HG03354 (cell line): ENCODE measurements around the gene CLCN6.
"Not testable (repeated sequence)": the region's sequence is repeated elsewhere in the genome, so short reads cannot be mapped to it uniquely, and the experiment has no call there.

Experiments used
- ATAC-seq: cut with Tn5 transposase; IDR thresholded peaks from one replicate; pipeline ENCODE4 v1.9.1; 2021; ENCODE audit warnings: mild to moderate bottlenecking; ENCODE audit not compliant: unreplicated experiment, poor library complexity, severe bottlenecking

Gene CLCN6

DNA sequence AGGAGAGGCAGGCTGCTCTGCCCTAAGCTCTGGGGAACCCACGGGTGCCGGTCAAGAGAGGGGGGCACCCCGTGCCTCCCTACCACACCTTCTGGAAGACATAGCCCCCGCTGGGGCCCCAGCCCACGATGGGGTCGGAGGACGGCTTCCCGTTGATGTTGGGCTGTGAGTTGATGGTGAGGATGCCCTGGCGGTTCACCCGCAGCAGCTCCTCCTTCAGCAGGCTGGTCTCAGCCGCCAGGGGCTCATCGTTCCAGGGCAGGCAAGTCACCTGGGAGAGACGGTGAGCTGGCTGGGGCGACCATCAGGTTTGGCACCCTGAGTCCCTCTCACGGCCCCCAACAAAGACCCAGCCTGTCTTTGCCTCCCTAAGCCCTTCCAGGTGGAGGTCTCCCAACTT is 12.2 kb upstream of the CLCN6 start:
- no peak for ATAC-seq

DNA sequence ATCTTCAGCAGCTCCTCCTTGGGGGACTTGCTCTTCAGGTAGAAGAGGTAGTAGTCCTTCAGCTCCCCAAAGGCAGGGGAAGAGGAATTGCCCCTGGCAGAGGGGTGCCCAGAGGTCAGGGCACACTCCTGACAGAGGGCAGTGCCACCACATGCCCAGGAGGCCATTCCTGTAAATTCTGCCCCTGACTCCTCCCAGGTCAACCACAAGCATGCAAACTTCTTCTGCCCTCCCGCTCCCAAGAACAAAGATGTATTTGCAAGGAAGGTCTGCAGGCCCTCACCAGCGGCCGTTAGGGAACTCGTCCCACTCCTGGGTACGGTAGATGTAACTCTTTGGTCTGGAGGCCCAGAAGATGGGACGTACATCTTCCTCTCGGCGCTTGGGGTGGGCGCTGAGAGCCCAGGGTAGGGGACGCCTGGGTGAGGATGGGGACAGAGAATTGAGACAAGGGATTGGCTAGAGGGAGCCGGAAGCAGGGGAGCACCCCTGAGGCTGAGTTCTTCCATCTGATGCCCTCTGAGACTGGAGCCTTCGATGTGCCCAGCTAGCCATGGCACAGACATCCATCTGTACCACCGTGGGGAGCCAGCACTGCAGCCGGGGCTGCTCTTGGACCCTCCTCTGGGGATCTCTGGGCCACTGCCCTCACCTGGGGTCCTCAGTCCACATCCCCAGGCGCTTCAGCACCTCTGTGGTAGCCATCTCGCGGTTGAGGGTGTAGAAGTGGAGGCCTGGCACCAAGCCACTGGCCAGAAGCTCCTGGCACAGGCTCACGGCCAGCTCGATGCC is 11.3 kb upstream of the CLCN6 start:
- ATAC-seq: no peak

DNA sequence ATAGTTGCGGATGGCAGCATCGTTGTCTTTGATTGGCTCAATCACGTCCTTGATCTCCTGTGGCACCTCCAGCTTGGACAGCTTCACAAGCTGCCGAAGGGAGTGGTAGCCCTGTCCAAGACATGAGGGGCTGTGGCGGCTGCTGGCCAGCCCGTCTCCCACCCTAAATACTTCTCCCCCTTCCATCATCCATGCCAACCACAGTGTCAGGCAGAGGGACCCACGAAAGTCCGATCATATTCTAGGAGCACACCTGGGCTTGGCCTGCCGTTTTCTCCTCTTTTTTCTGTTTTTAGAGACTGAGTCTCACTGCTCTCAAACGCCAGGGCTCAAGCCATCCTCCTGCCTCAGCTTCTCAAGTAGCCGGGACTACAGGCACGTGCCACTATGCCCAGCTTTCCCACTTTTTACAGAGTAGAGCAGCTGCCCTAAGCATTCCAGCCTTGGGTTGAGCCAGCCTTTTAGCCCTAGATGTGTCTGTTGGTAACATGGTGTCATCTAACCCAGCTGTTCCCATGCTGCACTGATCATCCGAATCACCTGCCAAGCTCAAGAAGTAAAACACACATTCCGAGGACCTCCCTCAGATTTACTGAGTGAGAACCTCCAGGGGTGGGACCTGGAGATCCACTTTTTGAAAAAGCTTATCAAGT is 10.6 kb upstream of the CLCN6 start:
- no peak for ATAC-seq

DNA sequence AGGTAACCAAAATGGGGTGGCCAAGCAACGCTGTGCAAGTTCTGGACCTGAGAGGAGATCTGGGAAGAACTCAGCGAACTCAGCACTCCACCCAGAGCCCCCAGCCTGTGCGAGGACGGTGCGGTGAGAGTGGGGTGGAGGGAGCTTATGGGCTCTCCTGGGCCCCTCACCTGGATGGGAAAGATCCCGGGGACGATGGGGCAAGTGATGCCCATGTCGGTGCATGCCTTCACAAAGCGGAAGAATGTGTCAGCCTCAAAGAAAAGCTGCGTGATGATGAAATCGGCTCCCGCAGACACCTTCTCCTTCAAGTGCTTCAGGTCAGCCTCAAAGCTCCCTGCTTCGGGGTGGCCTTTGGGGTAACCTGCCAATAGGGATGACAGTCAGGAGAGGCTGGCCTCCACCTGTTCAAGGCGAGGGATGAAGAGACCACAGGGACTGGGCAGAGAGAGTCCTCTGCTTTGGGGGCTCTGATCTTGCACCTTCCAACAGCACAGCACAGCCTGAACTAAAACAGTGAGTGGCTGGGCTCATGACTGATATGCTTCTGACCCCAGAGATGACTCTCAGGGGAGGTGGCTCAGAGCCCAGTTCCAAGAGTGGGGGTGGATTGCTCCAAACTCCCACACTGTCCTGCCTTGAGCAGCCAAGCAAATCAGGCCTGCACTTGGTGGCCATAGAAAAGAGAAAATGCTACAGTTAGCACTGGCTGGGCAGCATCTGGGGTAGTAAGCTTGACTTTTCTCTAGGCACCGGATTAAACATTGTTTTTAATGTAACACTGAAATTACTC is 9.8 kb upstream of the CLCN6 start:
- ATAC-seq: no peak

DNA sequence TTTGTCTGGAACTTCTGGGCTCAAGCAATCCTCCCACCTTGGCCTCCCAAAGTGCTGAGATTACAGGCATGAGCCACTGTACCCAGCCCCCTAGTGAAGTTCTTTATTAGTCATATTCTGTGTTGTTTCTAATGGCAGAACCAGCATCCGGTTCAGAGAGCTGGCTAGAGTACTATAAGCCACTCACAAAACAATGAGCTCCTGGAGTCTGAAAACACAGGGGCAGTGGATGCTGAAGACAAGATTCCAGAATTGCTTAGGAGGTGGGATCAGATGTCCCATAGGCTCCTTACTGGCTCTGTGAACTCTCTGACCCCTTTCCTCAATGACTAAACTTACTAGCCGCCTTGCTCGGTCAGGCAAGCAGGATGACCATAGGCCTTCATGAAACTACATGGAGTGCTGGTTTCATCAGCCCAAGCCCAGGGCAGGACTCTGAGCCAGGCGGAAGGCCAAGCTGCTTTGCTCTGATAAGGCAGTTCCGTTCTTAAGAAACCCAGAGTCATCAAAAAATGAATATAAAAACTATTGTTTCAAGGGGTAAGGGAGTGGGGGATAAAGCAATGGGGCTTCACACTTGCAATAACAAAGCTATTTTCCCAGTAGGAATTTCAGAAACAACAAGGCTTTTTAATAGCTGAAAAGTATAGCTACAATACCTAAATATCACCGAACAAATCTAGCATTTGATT is 8.3 kb upstream of the CLCN6 start:
- ATAC-seq: no peak

DNA sequence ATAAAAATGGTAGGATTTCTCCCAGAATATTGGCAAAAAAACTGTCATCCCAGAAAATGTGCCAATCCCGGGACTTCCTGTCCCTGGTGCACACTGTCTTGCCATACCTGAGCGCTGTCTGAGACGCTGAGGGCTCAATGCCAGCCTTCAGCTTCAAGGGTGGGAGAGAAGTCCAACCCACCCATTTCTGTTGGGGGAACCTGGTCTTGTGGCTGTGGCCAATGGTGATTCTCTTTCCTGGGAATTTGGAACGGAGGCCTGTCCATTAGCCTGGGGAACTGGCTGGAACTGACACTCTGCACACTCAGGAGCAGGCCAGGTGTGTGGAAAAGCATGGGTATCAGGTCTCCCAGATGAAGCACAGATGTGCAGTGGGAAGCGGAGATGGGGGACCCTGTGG is 6.9 kb upstream of the CLCN6 start:
- no peak for ATAC-seq

DNA sequence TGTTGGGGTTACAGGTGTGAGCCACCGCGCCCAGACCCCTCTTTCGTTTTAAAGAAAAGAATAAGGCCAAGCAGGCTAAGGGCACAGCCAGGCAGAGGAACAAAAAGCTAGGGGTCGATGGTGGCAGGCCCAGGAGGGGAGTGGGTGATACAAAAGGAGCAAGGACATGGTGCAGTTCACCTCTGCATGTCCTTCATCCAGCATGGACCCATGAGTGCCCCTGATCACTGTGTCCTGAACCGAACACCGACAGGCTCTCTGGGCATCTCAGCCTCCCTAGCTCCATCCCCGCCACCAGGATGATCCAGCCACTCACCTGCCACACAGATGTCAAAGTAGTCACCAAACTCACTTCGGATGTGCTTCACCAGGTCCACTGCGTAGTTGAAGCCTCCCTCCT is 6.1 kb upstream of the CLCN6 start:
- ATAC-seq: no peak

DNA sequence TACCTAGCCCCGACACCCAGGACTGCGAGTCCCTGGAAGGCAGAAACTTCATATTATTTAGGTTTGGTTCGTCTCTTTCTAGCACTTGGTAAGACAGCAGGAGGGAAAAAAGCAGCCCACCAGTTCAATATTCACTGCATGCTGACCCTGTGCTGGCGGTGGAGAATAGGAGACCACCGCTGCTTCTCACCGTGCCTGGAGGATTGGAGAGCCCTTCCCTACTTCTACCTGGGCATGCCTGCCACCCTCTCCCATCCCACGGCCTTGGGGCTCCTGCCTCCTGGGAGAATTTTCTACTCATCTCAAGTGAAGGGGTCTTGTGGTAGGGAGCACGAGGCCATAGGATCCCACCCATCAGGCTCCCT is 5.6 kb upstream of the CLCN6 start:
- ATAC-seq: no peak

DNA sequence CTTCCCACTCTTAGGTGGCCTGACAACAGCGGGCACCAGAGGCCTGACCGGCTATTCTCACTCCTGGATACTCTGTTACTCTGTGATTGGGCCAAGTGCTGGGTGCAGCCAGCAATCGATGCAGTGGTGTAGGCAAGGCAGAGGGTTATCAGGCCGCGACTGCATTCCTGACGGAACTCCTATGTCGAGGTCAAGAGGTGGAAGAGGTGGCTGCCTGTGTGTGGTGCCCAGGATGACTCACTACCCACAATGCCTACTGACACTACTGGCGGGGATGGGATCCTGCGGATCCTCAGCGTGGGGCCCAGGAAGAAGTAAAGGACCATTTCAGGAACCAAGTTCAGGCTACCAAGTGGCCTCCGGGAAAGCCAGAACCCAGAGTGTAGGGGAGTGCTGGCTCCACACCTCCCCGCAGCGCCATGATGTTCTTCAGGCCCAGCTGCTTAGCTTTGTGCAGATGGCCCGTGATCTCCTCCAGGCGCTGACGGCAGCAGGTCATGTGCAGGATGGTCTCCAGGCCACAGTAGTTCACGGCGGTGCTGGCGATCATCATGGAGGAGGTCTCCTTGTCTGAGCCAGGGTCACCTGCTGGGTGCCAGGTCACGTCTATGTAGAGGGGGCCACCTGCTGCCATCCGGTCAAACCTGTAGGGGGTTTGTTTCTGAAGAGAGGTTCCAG is 5.1 kb upstream of the CLCN6 start:
- ATAC-seq: no peak

DNA sequence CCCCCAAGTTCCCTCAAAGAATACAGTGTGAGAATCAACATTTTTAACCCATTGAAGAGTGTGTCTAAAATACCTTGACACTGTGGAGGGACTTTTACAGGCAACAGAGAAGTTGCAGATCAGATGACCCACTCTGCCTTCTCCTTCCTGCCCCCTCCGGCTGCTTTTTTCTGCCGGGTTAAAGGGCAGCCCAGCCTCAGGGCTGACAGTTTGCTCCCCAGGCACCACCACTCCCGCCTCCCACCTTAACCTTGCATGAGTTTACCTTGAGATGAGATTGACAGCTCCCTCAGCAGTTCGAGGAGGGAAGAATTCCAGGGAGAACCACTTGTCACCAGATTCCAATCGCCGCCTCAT is 3.4 kb upstream of the CLCN6 start:
- no peak for ATAC-seq

DNA sequence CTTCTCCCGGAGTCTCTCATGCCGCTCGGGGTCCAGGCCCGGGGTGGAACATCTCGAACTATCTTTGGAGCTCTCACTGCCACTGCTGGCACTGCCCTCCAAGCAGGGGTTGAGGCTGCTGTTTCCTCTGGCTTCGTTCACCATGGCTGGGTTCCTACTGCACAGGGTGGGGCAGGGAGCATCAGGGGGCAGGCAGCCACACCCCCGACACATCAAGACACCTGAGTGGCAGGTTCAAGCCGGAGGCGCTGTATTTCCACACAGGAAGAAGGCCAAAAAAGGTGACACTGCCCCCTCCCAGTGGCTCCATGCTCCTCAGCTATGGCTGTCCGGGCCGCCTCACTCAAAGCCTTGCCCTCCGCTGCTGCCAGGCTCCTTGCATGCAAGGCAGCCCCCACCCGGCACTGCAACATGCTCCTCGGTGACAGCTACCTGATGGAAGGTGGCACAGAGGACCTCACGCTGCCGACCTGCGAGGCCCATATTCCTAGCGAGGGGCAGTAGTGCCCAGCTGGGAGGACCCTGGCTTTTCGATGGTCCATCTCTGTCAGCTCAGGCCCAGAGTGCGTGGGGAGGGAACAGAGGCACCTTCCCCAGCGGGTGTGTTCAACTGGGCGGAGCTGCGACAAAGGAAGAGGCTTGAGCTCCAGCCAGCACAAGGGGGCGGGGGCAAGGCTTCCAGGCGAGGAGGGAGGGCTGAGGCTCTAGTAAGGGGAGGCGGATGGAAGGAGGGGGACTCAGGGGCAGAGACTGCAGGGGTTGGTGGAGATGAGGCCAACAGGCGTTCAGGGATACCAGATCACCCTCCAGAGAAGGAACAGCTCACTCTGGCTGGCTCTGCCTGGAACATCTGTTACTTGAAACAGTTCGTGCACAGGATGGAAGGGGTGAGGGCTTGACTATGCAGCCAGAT is 2.8 kb upstream of the CLCN6 start:
- ATAC-seq: no peak

DNA sequence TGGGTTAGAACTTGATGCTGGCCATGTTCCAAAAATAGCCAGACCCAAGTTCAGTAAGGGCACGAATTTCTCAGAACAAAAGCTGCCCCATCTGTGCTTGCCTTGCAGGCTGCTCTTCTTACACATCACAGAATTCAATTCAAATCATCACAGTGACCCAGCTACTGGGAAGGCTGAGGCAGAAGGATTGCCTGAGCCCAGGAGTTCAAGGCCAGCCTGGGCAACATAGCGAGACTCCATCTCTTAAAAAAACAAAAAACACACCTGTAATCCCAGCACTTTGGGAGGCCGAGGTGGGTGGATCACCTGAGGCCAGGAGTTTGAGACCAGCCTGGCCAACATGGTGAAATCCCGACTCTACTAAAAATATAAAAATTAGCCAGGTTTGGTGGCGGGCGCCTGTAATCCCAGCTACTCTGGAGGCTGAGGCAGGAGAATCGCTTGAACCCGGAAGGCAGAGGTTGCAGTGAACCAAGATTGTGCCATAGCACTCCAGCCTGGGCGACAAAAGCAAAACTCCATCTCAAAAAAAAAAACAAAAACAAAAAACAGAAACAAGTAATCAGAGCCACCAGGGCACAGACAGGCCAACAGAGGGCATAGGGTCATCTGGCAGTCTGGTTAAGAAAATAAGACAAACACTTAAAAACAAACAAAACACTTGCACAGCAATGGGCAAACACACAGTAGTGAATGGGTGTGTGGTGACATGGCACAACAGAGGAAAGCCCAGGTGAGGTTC is 1.9 kb upstream of the CLCN6 start:
- ATAC-seq: not testable (repeated sequence)

DNA sequence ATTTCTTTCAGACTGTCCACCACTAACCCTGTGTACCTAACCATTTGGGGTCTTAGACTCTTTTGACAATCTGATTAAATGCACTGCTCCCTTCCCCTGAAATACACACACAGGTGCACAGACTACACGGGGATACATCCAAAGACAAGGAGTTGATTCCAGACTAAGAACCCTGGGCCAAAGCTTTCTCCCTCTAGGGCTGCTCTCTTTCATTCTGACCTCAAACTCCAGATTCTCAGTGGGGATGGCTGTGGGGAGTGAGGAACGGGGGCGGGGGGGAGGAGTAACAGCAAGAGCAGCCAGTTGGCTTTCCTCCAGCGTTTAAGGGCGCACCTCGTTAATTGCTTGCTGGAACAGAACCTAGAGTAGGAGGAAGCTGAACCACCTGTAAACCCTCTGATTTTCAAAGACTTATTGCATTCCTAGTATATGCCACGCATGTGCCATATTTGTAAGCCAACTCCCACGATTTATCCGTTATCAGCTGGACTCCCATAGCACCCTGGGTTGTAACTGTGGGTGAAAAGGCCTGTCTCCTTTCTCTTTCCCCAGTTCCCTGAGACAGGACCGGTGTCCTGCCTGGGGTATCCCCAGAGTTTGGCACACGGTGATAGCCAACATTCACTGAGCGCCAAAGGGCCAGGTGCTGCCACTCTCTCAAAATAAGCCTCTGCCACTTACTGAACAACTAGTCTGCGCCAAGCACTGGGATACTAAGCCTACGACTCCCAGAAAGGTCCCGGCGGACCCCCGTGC is 1.1 kb upstream of the CLCN6 start:
- ATAC-seq: no peak

DNA sequence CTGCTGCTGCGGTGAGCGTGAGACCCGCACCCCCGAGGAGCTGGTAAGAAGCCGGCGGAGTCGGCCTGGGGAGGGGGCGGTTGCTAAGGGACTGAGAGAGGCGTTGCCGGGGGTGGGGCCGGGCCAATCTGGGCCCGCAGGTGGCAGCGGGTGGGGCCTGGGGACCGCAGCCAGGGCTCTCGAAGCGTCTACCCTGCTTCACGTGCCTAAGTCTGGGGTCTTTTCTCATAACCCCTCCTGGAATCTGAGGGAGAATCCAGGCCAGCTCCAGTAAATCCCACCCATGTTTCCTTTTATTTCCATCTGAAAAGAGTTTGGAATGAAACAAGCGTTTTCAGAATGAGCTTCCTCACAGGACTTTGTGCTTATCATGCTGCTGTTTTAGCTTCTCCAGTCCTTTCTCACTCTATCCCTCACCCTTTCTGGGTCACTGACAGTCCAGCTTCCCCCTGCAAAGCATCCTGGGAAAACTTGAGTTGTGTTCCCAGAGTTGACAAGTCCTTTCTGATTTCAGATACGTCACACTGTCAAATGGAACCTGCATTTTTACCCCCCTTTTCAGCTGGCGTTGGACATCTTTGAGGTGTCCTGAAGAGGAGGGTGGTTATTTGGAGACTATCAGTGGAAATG is 431 bp downstream of the CLCN6 start:
- ATAC-seq: peak; percentile 50

DNA sequence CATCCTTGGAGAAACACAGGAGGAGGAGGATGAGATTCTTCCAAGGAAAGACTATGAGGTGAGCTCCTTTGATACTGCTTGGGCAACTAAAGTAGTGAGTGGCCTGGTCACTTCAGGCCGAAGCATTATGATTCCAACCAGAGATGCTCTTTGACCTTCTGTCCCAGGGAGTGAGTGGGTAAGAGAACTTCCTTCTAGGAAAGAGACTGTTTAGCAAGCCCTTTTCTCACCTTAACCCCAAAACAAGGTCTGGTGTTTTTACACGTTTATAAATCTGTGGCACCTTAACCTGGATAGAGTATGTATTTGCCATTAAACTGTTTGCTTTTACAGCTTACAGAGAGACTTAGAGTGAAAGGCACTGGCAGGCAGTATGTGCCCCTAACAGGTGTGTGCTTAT is 1.1 kb downstream of the CLCN6 start:
- ATAC-seq: no peak

DNA sequence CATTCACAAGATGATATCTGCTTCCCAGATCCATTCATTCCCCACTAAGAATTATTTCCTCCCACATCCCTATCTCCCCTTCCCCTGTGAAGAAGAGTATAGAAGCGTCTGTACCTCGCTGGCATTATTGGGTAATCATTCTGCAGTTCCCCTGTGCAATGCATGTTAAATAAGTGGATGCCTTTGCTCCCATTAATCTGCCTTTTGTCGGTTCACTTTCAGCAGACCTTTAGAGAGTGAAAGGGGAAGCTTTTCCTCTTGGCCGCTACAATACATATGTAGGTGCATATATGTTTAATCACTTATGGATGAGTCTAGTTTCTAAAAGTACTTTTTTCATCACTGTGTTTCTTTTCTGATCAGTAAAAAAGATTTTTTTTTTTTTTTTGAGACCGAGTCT is 7.0 kb downstream of the CLCN6 start:
- no peak for ATAC-seq

DNA sequence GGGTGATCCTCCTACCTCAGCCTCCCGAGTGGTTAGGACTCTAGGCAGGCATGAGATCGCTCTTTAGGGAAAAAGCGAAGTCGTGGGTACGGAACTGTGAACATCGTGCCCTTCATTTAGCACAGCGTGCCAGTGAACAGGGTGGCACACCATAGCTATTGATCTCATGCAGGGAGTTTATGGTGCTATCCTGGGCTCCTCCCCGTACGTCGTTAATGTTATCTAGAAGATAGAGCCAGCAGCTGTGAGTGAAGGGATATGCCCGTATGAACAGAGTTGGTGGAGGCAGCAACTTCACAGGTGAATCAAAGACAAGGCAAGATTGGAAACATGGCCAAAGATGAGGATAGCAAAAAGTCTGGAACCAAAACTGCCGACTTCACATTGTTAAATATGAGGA is 11.2 kb downstream of the CLCN6 start:
- no peak for ATAC-seq
